K562 (cell line): Measurements from ENCODE around the gene HCRT. TPM values are rescaled to one million over a fixed set of nuclear protein-coding genes. Genes with fewer than 3 reads are reported as not detected.

Experiments
- CBFB ChIP-seq: sonication (generic); formaldehyde crosslinking; IDR thresholded peaks from 2 replicates; pipeline ENCODE4 v1.4.0; 2020; ENCODE audit warnings: mild to moderate bottlenecking, missing genetic modification reagents
- EHMT2 ChIP-seq: fragments of 450-650 bp; IDR thresholded peaks from 2 replicates; pipeline ENCODE4 v1.6.1; 2018; ENCODE audit warnings: antibody characterized with exemption
- ETS2 ChIP-seq: IDR thresholded peaks from 2 replicates; pipeline ENCODE4 v1.6.1; 2016; ENCODE audit warnings: borderline replicate concordance, missing genetic modification characterization, mild to moderate bottlenecking, moderate library complexity, missing compliant biosample characterization; ENCODE audit not compliant: poor library complexity, severe bottlenecking
- ETV5 ChIP-seq: sonication (generic); formaldehyde crosslinking; IDR thresholded peaks from 2 replicates; pipeline ENCODE4 v1.4.0; 2020; ENCODE audit warnings: low read depth, mild to moderate bottlenecking, missing genetic modification reagents
- FOS ChIP-seq: IDR thresholded peaks from 3 replicates; pipeline ENCODE4 v1.6.1; 2011; ENCODE audit not compliant: insufficient read length; ENCODE audit errors: extremely low read depth
- FOXM1 ChIP-seq, 2 experiments: fragments of 450-650 bp in 1 of 2; sonication (generic) in 1 of 2; formaldehyde crosslinking in 1 of 2; IDR thresholded peaks; 2 replicates each; pipeline versions ENCODE4 v1.6.1 to v1.9.0; 2017 to 2022; ENCODE audit warnings: low read depth in 2 of 2, mild to moderate bottlenecking in 2 of 2, missing genetic modification reagents in 1 of 2, moderate library complexity in 1 of 2
- KAT2B ChIP-seq: IDR thresholded peaks from one replicate; pipeline ENCODE4 v1.6.1; 2012; ENCODE audit warnings: low read depth, mild to moderate bottlenecking, control low read depth, inconsistent platforms, low read length, moderate library complexity
- NFRKB ChIP-seq: fragments of 450-650 bp; IDR thresholded peaks from 2 replicates; pipeline ENCODE4 v1.6.1; 2016; ENCODE audit warnings: low read depth
- PHB ChIP-seq: fragments of 250-450 bp; sonication (Bioruptor Pico); IDR thresholded peaks from 2 replicates; pipeline ENCODE4 v1.5.0; 2021
- RBFOX2 ChIP-seq: fragments of 200-400 bp; formaldehyde crosslinking; IDR thresholded peaks from 2 replicates; pipeline ENCODE4 v1.6.1; 2017; ENCODE audit warnings: low read depth, mild to moderate bottlenecking, low read length, moderate library complexity
- TRIM28 ChIP-seq: fragments of 450-650 bp; IDR thresholded peaks from 2 replicates; pipeline ENCODE4 v1.6.1; 2017
- ZFP36 ChIP-seq: fragments of 150-350 bp; IDR thresholded peaks from 2 replicates; pipeline ENCODE4 v1.6.1; 2018; ENCODE audit warnings: low read length, low read depth; ENCODE audit not compliant: partially characterized antibody
- ZNF347 ChIP-seq: fragments of 450-650 bp; formaldehyde crosslinking; IDR thresholded peaks from 2 replicates; pipeline ENCODE4 v1.4.0; 2020; ENCODE audit warnings: low read depth, mild to moderate bottlenecking, moderate library complexity
- ZNF445 ChIP-seq: fragments of 250-450 bp; sonication (Bioruptor Pico); IDR thresholded peaks from 2 replicates; pipeline ENCODE4 v1.4.0; 2020; ENCODE audit warnings: low read depth, mild to moderate bottlenecking, moderate library complexity
- ZNF512 ChIP-seq: IDR thresholded peaks from 2 replicates; pipeline ENCODE4 v1.6.1; 2016; ENCODE audit warnings: missing genetic modification characterization, missing compliant biosample characterization
- ZNF644 ChIP-seq: fragments of 200-800 bp; sonication (Bioruptor generic); IDR thresholded peaks from 2 replicates; pipeline ENCODE4 v1.6.1; 2016; ENCODE audit warnings: low read depth, missing genetic modification characterization, missing compliant biosample characterization
- polyA plus RNA-seq, 8 experiments: library from polyadenylated mRNA; depleted of rRNA in 4 of 8; stranded (reverse) in 5 of 8; unstranded in 3 of 8; fragments of >200 nt; fragmentation: Nextera tagmentation in 2 of 8; fragmentation: Illumina TruSeq in 1 of 8; extraction: Ambion mirVana in 2 of 8; extraction: Trizol in 1 of 8; gene quantifications; 2 replicates each; pipeline versions ENCODE4 v1.2.1 to v1.2.3, GENCODE V29; 2011 to 2014; ENCODE audit warnings: inconsistent platforms in 1 of 8, missing spikeins in 1 of 8
- total RNA-seq, 7 experiments: library from RNA; depleted of rRNA in 6 of 7; stranded (reverse); fragments of >200 nt in 6 of 7; fragmentation: Illumina TruSeq in 2 of 7; extraction: Trizol in 2 of 7; gene quantifications; 2 replicates each; pipeline versions ENCODE4 v1.2.1 to v1.2.3, GENCODE V29; 2011 to 2021; ENCODE audit warnings: low replicate concordance in 1 of 7
- TF ChIP-seq, protein P1 (sequence below): fragments of 450-650 bp; IDR thresholded peaks from 2 replicates; pipeline ENCODE4 v1.6.1; 2016; ENCODE audit warnings: antibody characterized with exemption
- TF ChIP-seq, protein P2 (sequence below): sonication (generic); formaldehyde crosslinking; IDR thresholded peaks from 2 replicates; pipeline ENCODE4 v1.8.0; 2022; ENCODE audit warnings: mild to moderate bottlenecking, missing genetic modification reagents, borderline replicate concordance
- TF ChIP-seq, protein P3 (sequence below): fragments of 450-650 bp; formaldehyde crosslinking; conservative IDR thresholded peaks from 2 replicates; pipeline ENCODE4 v1.4.0; 2022; ENCODE audit warnings: mild to moderate bottlenecking, missing genetic modification characterization
- TF ChIP-seq, protein P4 (sequence below): fragments of 250-450 bp; sonication (Bioruptor Pico); IDR thresholded peaks from 2 replicates; pipeline ENCODE4 v1.5.1; 2021; ENCODE audit warnings: mild to moderate bottlenecking

HCRT gene
- total and polyA plus RNA-seq, 9 of the 15 experiments (the other 6 are each of a cell fraction or from before 2014, with no cell fraction given): not detected

DNA sequence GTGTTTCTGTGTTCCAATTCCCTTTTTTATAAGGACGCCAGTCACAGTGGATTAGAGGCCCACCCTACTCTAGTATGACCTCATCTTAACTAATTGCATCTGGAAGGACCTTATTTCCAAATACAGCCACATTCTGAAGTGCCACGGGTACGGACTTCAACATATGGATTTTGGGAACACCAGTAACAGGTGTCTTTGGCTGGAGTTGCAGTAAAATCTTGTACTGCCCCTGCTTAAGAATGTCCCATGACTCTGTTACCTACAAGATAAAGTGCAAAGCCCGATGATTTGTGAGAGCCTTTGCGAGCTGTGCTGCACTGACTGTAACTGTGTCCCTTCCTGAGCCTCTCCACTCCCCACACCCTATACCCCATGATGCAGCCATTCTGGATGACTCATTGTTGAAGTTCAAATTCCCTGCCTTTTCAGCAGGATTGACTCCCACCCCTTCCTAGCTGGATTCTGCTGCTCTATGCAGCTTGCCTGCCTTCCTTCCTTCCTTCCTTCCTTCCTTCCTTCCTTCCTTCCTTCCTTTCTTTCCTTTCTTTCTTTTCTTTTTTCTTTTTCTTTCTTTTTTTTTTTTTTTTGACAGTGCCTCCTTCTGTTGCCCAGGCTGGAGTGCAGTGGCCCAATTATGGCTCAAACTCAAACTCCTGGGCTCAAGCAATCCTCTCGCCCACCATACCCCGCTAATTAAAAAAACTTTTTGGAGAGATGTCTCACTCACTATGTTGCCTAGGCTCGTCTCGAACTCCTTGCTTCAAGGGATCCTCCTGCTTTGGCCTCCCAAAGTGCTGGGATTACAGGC lies 2.1 kb downstream of the HCRT start (continued):
- TF ChIP-seq, protein P1, sequence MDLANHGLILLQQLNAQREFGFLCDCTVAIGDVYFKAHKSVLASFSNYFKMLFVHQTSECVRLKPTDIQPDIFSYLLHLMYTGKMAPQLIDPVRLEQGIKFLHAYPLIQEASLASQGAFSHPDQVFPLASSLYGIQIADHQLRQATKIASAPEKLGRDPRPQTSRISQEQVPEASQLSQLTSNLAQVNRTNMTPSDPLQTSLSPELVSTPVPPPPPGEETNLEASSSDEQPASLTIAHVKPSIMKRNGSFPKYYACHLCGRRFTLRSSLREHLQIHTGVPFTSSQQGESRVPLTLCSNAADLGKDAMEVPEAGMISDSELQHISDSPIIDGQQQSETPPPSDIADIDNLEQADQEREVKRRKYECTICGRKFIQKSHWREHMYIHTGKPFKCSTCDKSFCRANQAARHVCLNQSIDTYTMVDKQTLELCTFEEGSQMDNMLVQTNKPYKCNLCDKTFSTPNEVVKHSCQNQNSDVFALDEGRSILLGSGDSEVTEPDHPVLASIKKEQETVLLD: peak; percentile 80
- no peak for TF ChIP-seq PHB
- TF ChIP-seq EHMT2: peak; percentile 83
- TF ChIP-seq TRIM28: peak; percentile 23; the same call in 1 of the 2 replicates
- TF ChIP-seq CBFB (CRISPR knock-in tag): no peak
- peak; percentile 92 for TF ChIP-seq ZNF512
- TF ChIP-seq ZNF347 (CRISPR knock-in tag): no peak
- TF ChIP-seq ZNF445 (CRISPR knock-in tag): no peak
- TF ChIP-seq, protein P2, sequence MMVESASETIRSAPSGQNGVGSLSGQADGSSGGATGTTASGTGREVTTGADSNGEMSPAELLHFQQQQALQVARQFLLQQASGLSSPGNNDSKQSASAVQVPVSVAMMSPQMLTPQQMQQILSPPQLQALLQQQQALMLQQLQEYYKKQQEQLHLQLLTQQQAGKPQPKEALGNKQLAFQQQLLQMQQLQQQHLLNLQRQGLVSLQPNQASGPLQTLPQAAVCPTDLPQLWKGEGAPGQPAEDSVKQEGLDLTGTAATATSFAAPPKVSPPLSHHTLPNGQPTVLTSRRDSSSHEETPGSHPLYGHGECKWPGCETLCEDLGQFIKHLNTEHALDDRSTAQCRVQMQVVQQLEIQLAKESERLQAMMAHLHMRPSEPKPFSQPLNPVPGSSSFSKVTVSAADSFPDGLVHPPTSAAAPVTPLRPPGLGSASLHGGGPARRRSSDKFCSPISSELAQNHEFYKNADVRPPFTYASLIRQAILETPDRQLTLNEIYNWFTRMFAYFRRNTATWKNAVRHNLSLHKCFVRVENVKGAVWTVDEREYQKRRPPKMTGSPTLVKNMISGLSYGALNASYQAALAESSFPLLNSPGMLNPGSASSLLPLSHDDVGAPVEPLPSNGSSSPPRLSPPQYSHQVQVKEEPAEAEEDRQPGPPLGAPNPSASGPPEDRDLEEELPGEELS (CRISPR knock-in tag): no peak
- no peak for TF ChIP-seq ETS2 (tag)
- TF ChIP-seq, protein P3, sequence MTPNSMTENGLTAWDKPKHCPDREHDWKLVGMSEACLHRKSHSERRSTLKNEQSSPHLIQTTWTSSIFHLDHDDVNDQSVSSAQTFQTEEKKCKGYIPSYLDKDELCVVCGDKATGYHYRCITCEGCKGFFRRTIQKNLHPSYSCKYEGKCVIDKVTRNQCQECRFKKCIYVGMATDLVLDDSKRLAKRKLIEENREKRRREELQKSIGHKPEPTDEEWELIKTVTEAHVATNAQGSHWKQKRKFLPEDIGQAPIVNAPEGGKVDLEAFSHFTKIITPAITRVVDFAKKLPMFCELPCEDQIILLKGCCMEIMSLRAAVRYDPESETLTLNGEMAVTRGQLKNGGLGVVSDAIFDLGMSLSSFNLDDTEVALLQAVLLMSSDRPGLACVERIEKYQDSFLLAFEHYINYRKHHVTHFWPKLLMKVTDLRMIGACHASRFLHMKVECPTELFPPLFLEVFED (CRISPR knock-in tag): 0 out of 2 replicates have a peak, but pooled peaks have one; percentile 39
- TF ChIP-seq, protein P4, sequence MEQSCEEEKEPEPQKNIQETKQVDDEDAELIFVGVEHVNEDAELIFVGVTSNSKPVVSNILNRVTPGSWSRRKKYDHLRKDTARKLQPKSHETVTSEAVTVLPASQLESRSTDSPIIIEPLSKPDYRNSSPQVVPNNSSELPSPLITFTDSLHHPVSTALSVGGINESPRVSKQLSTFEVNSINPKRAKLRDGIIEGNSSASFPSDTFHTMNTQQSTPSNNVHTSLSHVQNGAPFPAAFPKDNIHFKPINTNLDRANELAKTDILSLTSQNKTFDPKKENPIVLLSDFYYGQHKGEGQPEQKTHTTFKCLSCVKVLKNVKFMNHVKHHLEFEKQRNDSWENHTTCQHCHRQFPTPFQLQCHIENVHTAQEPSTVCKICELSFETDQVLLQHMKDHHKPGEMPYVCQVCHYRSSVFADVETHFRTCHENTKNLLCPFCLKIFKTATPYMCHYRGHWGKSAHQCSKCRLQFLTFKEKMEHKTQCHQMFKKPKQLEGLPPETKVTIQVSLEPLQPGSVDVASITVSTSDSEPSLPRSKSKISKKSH (CRISPR knock-in tag): no peak
- no peak for TF ChIP-seq KAT2B
- no peak for TF ChIP-seq RBFOX2
- peak; percentile 90 for TF ChIP-seq ZFP36
- TF ChIP-seq FOXM1 (IDR thresholded peaks at IDR 0.05; ENCODE audit: low read depth): peak; percentile 72
- TF ChIP-seq FOXM1 (CRISPR knock-in tag; IDR thresholded peaks at IDR 0.05; ENCODE audit: low read depth): no peak
- peak; percentile 20; the same call in 1 of the 2 replicates for TF ChIP-seq NFRKB
- peak; percentile 23 for TF ChIP-seq FOS
- no peak for TF ChIP-seq ETV5 (CRISPR knock-in tag)
- TF ChIP-seq ZNF644 (tag): no peak
